ENCODE results near the gene NFU1. TPM values are rescaled to one million over a fixed set of nuclear protein-coding genes. Genes with fewer than 3 reads are reported as not detected.

NFU1 gene
- total and polyA plus RNA-seq, 11 donors: 61.5 to 156 (median 110) TPM

GRCh38 chr2:69471793-69472192 is 34.6 kb upstream of the NFU1 start:
- 87 to 93% (median 88%) methylated on average over 2 of the region's 2 CpGs for WGBS, 4 donors
- intact Hi-C loops (cut with DNase I): no loop called here
- TF ChIP-seq POLR2A (IDR thresholded peaks at IDR 0.05) (no peak), CTCF (IDR thresholded peaks at IDR 0.05) (no peak)
- Histone ChIP-seq H3K9me3 (no peaks in the 10 kb centered on the region), H3K4me1 (peaks cover 0 to 21% (median 2%) of the 10 kb centered on the region in 12 donors), H3K4me3 (no peak overlapping the region), H3K27me3 (no peaks in the 10 kb centered on the region), H3K36me3 (peaks cover 0 to 46% (median 29%) of the 10 kb centered on the region in 9 donors), H3K27ac (no peak overlapping the region)
- no peak for ATAC-seq
- no peak for DNase-seq

GRCh38 chr2:69470911-69471310 is 33.7 kb upstream of the NFU1 start:
- ATAC-seq (no peak), DNase-seq (no peak)
- Histone ChIP-seq H3K36me3 (peaks cover 0 to 41% (median 23%) of the 10 kb centered on the region in 9 donors), H3K4me3 (no peak overlapping the region), H3K27me3 (no peaks in the 10 kb centered on the region), H3K4me1 (peaks cover 0 to 21% (median 2%) of the 10 kb centered on the region in 12 donors), H3K9me3 (no peaks in the 10 kb centered on the region), H3K27ac (no peak overlapping the region)
- intact Hi-C loops (cut with DNase I): no loop called here
- TF ChIP-seq POLR2A (IDR thresholded peaks at IDR 0.05) (no peak), CTCF (IDR thresholded peaks at IDR 0.05) (no peak)
- 70 to 88% (median 73%) methylated on average over 5 of the region's 5 CpGs for WGBS, 4 donors

- intact Hi-C loops (cut with DNase I): no loop called here
- TF ChIP-seq CTCF (IDR thresholded peaks at IDR 0.05) (no peak), POLR2A (IDR thresholded peaks at IDR 0.05) (no peak)
- Histone ChIP-seq H3K4me1 (peaks cover 0 to 26% (median 5%) of the 10 kb centered on the region in 12 donors), H3K36me3 (peaks cover 0 to 41% (median 21%) of the 10 kb centered on the region in 9 donors), H3K27me3 (no peaks in the 10 kb centered on the region), H3K9me3 (no peaks in the 10 kb centered on the region), H3K4me3 (no peak overlapping the region), H3K27ac (no peak overlapping the region)
- DNase-seq (no peak), ATAC-seq (peak in 1 of 4 donors; percentile 5)
- 67 to 84% (median 76%) methylated on average over 1 of the region's 1 CpG for WGBS, 4 donors
These were observed 32.5 kb upstream of the NFU1 start for GRCh38 chr2:69469784-69470183.

- no peak for TF ChIP-seq POLR2A (IDR thresholded peaks at IDR 0.05)
- TF ChIP-seq CTCF (IDR thresholded peaks at IDR 0.05): no peak
- Histone ChIP-seq H3K27me3 (no peaks in the 10 kb centered on the region), H3K4me3 (no peak overlapping the region), H3K4me1 (peaks cover 0 to 30% (median 9%) of the 10 kb centered on the region in 12 donors), H3K9me3 (no peaks in the 10 kb centered on the region), H3K36me3 (peaks cover 0 to 41% (median 21%) of the 10 kb centered on the region in 9 donors), H3K27ac (no peak overlapping the region)
- intact Hi-C loops (cut with DNase I): no loop called here
- WGBS, 4 donors: 91 to 99% (median 92%) methylated on average over 3 of the region's 3 CpGs
- no peak for ATAC-seq
- DNase-seq: no peak
These were observed 32.1 kb upstream of the NFU1 start for GRCh38 chr2:69469375-69469774.
